GM19372 (cell line): Measurements from ENCODE around the gene LARGE1.

Experiments
- ATAC-seq: cut with Tn5 transposase; IDR thresholded peaks from one replicate; pipeline ENCODE4 v1.9.1; 2021; ENCODE audit warnings: mild to moderate bottlenecking, low read depth, moderate library complexity; ENCODE audit not compliant: unreplicated experiment

Gene LARGE1

DNA sequence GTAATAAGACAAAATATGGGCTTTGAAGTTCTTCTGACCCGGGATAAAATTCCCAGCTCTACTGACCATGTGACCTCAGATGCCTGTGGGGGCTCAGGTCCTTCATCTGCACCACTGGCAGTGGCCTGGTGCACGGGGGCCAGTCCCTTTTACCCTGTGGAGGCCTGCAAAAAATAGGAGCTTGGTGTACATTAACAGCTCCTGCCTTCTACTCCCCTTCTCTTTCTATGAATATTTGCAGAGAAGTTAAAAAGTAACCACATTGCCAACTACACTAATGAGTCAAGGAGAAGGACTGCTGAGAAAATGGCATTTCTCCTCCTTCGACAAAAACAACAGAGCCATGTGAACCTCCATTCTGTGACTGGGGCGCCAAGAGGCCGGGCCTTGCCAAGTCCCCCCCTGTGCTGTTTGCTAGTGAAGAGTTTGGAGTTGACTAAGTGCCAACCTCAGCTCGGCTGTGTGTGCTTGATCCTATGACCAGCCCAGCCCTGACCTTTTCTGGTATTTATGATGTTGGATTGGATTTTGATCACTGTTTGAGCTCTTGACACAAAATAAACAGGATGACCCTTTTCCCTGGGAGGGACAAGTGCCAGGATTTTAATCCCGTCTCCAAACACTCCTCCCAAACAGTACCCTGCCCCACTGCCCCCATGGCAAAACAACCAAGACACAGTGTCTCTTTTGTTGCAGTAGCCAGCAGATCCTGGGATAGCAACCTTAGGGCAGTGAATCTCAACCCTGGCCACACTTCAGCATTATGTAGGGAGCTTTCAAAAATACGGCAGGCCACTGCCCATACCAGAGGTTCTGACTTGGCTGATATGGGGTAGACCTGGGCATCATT is 380.1 kb downstream of the LARGE1 start:
- ATAC-seq: no peak

DNA sequence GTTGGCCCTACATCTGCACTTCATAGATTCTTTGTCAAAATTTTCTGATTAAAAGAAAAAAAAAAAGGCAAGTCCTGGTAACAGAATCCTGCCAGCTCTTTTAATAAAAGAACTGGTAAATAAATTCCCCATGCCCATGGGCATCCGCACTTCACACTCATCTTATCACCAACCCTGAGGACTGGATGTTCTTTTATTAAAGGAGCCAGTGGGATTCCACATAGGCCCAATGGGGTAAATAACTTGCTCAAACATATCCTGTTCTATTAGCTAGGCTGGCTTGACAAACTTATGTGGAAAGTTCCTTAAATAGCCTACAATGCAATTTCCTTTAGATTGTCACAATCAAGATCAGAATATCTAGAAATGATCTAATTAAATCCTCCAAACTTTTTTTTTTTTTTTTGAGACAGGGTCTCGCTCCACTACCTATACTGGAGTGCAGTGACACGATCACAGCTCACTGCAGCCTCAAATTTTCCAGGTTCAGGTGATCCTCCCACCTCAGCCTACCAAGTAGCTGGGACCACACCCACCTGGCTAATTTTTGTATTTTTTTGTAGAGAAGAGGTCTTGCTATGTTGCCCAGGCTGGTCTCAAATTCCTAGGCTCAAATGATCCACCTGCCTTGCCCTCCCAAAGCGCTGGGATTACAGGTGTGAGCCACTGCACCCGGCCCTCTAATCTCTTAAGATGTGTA is 380.9 kb downstream of the LARGE1 start:
- ATAC-seq: no peak

DNA sequence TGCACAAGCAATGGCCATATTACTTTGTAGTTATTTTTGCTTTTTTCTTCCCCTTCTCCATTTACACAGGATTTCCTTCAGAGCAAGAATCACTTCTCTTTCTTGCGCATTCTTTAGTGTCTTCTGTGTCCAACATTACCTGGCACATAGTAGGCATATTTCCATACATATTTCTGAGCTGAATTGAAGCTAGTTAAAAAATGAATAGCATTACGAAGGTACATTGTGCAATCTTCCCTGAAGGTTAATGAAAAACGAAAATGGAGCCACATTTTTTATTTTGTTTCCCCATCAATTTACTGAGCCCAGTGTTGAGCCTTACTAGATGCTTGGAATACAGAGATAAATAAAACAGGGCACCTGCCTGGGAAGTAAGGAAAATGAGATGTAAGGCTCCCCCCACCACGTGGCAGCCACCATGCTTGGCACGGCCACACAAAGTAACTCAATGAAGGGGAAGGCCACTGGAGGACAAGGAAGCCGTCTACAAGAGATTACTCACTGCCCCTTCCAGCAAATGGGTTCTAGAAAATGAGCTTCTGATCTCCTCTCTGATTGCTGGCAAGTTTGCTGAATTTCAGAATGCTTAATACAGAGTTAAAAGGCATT is 381.9 kb downstream of the LARGE1 start:
- ATAC-seq: no peak

DNA sequence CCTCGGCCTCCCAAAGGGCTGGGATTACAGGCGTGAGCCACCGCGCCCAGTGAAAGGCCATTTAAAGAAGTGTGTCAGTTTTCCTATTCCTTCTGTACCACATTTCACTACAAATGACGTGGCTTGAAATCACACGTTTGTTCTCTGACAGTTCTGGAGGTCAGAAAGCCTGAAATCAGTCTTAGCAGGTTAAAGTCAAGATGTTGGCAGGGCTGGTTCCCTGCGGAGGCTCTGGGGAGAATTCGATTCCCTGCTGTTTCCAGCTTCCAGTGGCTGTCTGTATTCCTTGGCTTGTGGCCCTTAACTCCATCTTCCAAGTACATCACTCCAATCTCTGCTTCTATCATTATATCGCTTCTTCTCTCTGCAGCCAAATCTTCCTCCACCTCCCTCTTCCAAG is 383.2 kb downstream of the LARGE1 start:
- no peak for ATAC-seq

DNA sequence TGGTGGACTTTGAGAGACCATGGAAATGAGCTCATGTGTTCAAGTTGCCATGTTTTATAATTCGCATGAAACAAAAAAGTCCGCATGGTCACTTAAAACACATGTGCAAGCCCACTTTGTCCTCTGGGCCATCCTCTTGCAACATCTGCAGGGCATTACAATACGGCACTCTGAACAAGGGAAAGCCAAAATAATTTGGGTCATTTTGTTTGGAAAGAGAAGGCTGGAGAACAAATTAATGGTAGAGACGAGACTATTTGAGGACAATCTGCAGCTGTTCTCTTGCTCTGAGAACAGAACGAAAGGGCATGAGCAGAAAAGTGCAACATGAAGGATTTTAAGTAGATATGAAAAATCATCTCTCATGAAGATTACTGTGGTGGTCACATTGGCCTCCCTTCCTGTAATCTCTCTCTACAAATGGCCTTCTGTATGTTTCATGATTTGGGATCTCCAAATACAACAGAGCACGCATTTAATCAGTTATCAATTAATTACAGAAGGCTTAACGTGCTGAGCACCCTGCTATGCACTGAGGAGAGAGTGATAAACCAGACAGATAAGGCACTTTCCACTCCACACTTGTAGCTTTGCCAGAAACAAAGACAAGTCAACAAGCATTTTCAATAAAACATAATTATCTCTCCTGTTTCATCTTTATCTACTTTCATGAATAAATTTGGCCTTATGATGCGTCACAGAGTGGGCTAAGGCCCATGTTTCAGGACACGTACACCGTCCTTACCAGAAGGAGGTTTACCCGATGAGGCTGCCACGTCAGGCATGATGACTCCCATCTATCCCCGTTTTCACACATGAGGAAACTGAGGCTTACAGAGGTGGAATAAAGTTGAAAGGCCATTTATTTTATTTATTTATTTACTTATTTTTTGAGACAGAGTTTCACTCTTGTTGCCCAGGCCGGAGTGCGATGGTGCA is 384.1 kb downstream of the LARGE1 start:
- ATAC-seq: no peak

DNA sequence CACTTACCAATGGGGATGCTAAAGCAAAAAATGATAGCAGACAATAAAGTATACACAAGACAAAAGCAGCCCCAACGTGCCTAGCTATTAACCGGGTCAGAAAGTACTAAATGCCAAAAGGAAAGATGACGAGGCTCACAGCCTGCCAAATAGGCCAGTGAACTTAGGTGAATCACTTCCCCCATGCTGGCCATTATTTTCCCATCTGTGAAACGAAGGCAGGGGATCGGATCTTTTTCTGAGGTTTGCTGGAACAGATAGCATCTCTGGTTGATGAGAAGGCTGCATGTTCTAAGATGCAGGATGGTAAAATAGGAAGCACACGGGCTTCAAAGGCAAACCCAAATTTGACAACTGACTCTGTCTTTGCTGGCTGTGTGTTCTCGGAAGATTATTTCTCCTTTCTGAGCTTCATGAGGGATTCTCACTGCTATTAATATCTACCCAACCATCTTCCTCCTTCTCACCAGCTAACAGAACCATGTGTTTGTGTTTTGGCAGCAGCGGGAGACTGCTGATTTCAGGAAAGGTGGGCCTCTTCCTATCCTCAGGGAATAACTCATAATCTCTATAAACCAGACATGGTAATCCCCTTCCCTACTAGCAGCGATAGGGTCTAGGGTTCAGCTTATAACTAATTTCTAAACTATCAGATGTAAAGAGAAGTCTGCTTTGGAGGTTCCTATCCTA is 390.7 kb downstream of the LARGE1 start:
- no peak for ATAC-seq

DNA sequence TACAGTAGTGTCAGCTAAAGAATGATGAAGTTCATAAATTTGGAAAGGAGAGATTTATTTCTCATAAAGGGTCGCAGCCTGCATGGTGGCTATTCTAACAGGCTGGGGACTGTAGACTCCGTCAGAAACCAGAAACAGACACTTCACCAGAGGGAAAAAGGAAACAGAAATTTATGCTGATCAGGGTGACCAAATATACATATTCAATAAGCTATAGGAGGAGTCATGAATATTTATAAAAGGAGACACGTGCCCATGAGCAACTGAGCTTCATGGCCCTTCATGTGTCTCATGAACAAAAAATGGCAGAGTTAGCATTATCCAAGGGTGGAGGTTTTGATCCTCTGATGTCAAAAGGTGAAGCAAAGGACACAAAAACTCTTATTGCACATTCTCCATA is 392.1 kb downstream of the LARGE1 start:
- no peak for ATAC-seq

DNA sequence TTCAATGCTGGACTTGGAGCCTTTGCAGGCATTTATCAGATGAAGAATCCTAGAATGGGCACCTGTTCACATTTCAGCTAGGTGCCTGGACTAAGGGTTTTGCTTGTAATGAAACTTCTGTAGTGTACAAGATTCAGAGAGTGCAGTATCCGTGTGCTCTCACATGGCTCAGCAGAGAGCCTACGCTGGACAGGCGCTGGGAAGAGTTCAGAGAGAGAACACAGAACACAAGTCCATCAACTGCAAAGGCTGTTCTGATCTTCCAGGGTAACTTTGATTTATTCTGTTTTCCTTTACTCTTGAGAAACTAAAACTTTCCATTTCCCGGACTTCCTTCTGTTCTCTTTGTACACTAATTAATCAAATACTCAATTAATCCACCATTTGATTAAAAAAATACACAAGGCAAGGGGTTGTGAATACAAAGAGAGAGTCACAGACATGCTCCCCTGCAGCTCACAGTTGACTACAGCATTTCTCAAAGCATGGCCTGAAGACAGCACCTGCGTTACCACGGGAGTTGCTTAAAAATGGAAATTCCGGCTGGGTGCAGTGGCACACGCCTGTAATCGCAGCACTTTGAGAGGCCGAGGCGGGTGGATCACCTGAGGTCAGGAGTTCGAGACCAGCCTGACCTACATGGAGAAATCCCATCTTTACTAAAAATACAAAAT is 393.7 kb downstream of the LARGE1 start:
- no peak for ATAC-seq

DNA sequence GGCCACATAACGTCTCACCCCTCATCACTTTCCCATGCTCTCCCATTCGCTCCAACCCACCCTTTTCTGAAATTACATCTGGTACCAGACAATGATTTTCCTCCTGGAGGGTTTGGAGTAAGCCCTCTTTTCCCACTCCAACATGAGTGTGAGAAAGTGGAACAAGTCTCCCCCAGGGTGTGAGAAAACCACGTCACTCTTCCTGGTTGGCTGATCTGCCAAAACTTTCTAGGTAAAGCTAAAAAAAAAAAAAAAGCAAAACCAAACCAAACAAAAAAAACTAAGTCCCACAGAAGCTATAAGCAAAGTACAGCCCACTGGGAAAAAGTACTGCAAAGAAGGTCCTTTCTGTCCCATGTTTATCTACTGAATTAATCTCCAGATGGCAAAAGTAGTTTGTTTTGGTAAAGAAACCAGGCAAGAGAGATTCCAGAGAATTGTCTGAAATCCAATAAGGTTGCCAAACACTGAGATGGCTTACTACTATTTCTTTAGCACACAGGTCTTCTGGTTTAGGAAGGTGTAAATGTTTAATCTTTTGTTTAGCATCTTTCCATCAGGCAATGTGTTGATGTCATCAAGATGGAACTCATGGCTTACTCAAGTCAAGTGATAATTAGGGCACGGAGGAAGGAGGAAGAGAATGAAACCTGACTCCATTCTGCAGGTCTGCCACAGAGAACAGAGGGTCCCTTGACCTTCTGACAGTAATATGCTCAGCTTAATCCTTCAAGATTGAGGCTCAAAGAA is 395.6 kb downstream of the LARGE1 start:
- ATAC-seq: no peak

DNA sequence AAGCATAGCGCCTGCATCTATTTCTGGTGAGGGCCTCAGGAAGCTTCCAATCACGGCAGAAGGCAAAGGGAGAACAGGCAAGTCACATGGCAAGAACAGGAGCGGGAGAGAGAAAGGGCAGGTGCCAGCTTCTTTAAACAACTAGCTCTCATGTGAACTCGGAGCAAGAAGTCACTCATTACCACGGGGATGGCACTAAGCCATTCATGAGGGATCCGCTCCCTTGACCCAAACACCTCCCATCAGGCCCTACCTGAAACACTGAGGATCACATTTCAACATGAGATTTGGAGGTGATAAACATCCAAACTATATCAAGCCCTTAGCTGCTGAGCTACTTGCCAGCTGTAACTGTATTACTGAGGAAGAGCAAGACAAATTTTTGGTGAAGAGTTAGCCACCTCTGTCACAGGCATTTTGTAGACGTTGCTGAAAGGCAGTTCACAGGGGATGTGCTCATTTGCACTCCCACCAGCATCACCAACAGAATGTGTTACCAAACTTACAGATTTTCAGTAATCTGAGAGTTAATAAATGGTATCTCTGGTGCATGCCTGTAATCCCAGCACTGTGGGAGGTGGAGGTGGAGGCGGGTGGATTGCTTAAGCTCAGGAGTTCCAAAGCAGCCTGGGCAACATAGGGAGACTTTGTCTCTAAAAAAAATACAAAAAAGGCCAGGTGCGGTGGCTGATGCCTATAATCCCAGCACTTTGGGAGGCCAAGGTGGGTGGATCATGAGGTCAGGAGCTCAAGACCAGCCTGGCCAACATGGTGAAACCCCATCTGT is 398.2 kb downstream of the LARGE1 start:
- no peak for ATAC-seq

DNA sequence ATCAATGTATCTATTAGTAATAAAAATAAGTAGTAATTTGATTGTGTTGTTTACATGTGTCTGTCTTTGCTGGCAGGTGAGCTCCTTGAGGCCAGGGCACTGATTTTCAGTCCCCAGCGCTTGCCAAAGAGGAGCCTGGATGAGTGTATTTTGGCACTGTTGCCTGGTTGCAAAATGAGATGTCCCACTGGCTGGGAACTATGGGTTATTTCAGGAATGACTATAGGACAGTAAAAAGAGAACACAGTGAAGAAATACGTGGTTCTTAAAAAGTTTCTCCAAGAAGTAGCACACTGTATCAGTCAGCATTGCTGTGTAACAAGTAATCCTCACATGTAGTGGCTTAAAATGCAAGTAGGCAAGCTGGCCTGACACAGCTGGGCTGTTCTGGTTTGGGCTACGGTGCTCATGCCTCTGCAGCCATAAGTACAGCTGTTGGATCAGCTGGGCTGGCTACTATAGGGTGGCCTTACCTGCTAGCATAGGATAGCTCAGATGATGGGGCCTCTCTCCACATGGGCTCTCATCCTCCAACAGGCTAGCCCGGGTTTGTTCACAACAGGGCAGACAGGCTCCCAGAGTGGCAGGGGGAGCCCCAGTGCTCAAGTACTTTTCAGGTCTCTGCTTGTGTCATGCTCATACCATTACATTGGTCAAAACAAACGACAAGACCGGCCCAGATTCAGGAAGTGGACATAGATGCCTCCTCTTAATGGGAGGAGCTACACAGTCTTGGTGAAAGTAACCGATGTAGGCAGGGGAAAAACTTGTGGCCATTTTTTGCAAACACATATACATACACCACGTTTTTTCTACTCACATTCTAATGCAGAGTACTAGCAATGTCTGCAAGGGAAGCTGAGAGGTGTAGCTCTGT is 399.1 kb downstream of the LARGE1 start:
- ATAC-seq: no peak

DNA sequence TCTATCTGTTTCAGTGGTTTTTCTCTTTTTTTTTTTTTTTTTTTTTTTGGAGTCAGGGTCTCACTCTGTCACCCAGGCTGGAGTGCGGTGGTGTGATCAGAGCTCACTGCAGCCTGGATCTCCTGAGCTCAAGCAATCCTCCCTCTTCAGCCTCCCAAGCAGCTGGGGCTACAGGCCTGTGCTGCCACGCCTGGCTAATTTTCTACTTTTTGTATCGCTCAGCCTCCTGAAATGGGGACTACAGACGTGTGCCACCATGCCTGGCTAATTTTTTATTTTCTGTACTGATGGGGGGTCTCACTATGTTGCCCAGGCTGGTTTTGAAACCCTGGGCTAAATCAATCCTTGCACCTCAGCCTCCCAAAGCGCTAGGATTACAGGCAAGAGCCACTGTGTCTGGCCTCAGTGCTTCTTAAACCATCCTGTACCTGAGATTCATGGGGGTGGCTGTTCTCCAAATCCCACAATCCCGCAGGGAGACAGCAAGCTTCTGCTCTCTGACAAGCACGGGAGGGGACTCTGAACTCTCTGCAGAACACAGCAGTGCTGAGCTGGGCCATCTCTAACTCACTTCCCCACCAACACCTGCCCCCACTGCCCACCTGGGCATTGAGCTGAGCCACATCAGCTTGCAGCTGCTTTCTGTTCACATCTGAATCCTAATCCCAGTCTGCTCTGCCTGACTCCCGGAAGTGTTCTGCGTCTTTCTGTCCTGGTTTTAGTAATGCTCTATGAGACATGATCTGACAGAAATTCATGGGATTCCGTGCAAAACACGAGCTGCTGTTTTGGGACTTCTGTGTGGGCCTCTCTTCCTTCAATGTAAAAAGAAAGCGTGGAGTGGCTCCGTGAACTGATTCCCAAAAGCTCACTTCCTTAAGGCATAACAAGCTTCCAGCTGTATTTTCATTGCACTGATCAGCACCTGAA is 400.0 kb downstream of the LARGE1 start:
- ATAC-seq: no peak

DNA sequence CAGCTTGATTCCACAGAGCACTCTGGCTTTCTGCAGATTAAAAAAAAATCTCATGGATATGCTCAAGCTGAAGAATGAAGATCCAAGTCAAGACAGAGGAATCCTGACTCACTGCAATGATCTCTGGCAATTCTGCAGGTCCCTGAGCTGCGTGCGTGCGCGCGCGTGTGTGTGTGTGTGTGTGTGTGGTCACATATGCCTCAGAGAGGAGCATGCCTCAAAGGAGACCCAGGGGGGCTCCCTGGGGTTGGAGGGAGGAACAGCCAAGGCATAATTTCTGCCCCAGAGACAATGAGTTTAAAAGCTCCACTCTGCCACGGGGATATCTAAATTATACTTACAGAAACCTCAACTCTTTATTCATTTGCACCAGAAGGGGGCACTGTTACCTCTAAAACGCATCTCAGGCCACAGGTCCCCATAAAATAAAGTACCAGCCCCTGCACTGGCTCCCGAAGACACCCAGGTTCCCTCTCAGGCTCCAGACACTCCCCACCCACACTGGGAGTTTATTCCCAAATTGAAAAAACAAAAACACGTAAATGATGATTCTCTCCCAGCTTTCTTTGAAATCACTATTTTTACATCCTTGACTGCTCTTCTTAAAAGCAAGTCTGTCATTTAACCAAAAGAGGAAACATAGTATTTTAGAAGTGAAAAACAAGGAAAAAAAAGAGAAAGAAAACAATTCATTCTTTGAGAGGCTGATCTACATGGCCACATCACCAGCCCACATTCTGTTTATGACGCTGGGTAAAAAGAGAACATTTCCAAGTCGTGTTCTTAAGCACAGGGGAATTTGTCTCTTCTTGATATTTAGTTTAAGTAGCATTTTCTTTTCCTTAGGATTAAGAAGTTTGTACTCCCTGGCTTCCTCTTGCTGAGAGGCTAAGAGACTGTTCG is 401.0 kb downstream of the LARGE1 start:
- no peak for ATAC-seq

DNA sequence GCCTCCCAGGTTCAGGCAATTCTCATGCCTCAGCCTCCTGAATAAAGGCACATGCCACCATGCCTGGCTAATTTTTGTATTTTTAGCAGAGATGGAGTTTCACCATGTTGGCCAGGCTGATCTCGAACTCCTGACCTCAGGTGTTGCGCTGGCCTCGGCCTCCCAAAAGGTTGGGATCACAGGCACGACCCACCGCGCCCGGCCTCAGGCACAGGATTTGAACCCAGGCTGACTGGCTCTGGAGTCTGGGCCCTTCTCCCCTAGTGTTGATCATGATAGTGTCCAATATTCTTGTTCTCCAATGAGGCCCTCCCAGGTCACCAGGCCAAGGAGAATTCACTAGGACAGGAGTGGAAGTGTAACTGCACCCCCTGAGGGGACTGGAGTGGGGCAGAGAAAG is 401.9 kb downstream of the LARGE1 start:
- no peak for ATAC-seq

DNA sequence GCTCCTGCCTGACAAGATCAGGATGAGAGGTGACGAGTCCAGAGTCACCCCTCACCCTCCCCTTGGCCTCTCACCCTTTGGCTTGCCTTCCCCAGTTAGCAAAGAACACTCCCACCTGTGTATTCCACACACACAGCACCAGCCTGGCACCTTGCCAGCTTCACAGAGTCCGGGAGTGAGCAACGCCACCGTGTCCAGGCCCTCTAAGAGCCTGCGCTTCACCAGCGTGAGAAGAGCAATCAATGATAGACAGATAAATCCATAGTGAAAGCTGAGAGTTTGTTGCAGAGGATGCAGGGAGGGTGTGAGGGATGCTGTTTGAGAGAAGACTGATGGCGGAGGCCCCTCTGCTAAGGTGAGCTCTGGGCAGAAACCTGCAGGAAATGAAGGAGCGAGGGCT is 404.5 kb downstream of the LARGE1 start:
- ATAC-seq: no peak
